HepG2 (cell line): ENCODE measurements around the gene ICE2. TPM values are rescaled to one million over a fixed set of nuclear protein-coding genes. Genes with fewer than 3 reads are reported as not detected.

Experiments
- ZFP1 ChIP-seq: IDR thresholded peaks from 2 replicates; pipeline ENCODE4 v1.6.1; 2016
- ZFP82 ChIP-seq: sonication (generic); formaldehyde crosslinking; IDR thresholded peaks from 2 replicates; pipeline ENCODE4 v1.5.1; 2020; ENCODE audit warnings: mild to moderate bottlenecking, missing genetic modification reagents, borderline replicate concordance
- ZNF558 ChIP-seq: sonication (generic); formaldehyde crosslinking; IDR thresholded peaks from 2 replicates; pipeline ENCODE4 v1.9.0; 2022; ENCODE audit warnings: mild to moderate bottlenecking, missing genetic modification reagents, borderline replicate concordance
- polyA plus RNA-seq, 8 experiments: library from polyadenylated mRNA; depleted of rRNA in 3 of 8; stranded (reverse) in 7 of 8; unstranded in 1 of 8; fragments of >200 nt; fragmentation: Illumina TruSeq in 4 of 8; extraction: Trizol in 4 of 8; gene quantifications; 2 replicates each; pipeline versions ENCODE4 v1.2.1 to v1.2.3, GENCODE V29; 2011 to 2016; ENCODE audit warnings: low read depth in 4 of 8, missing spikeins in 1 of 8, mixed read lengths in 1 of 8; ENCODE audit not compliant: insufficient read depth in 1 of 8
- total RNA-seq, 5 experiments: library from RNA; depleted of rRNA; stranded (reverse); fragments of >200 nt; fragmentation: Illumina TruSeq; extraction: Trizol; gene quantifications; 2 replicates each; pipeline ENCODE4 v1.2.3, GENCODE V29; 2016; ENCODE audit warnings: low read depth in 1 of 5
- TF ChIP-seq, protein P1 (sequence below): IDR thresholded peaks from 2 replicates; pipeline ENCODE4 v1.6.1; 2016; ENCODE audit warnings: low read depth, missing genetic modification reagents, missing compliant biosample characterization
- TF ChIP-seq, protein P2 (sequence below): sonication (generic); formaldehyde crosslinking; IDR thresholded peaks from 2 replicates; pipeline ENCODE4 v1.4.0; 2020; ENCODE audit warnings: missing genetic modification reagents, mild to moderate bottlenecking, borderline replicate concordance
- TF ChIP-seq, protein P3 (sequence below): sonication (generic); formaldehyde crosslinking; IDR thresholded peaks from 2 replicates; pipeline ENCODE4 v1.5.0; 2020; ENCODE audit warnings: mild to moderate bottlenecking, missing genetic modification reagents, moderate library complexity

Gene ICE2
- total and polyA plus RNA-seq, 2 of the 13 experiments (the other 11 are each of a cell fraction or from before 2014, with no cell fraction given): 24.8 to 26.4 TPM

DNA sequence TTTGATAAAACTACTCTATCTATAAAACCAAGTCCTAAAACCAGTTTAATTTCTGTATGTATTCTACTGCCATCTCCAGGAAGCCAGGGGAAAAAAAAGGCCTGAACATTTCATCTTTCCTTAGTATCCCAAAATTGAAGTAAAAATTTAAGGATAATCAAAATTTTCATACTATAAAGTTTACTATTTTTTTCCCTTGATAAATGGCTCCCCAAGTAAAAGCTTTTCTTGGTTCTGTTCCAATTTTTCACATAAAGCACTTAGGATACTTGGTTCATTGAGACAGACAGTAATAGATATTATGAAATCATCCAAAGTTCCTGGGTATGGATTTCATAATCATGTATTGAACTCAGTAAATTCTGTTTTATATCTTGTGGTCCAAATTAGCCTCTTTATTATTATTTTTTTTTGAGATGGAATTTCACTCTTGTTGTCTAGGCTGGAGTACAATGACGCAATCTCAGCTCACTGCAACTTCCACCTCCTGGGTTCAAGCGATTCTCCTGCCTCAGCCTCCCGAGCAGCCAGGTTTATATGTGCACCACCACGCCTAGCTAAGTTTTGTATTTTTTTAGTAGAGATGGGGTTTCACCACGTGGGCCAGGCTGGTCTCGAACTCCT, 34.5 kb downstream of the ICE2 start (continued):
- TF ChIP-seq ZNF558 (CRISPR knock-in tag) (no peak), ZFP1 (CRISPR knock-in tag) (no peak), ZFP82 (CRISPR knock-in tag) (no peak)
- TF ChIP-seq, protein P1, sequence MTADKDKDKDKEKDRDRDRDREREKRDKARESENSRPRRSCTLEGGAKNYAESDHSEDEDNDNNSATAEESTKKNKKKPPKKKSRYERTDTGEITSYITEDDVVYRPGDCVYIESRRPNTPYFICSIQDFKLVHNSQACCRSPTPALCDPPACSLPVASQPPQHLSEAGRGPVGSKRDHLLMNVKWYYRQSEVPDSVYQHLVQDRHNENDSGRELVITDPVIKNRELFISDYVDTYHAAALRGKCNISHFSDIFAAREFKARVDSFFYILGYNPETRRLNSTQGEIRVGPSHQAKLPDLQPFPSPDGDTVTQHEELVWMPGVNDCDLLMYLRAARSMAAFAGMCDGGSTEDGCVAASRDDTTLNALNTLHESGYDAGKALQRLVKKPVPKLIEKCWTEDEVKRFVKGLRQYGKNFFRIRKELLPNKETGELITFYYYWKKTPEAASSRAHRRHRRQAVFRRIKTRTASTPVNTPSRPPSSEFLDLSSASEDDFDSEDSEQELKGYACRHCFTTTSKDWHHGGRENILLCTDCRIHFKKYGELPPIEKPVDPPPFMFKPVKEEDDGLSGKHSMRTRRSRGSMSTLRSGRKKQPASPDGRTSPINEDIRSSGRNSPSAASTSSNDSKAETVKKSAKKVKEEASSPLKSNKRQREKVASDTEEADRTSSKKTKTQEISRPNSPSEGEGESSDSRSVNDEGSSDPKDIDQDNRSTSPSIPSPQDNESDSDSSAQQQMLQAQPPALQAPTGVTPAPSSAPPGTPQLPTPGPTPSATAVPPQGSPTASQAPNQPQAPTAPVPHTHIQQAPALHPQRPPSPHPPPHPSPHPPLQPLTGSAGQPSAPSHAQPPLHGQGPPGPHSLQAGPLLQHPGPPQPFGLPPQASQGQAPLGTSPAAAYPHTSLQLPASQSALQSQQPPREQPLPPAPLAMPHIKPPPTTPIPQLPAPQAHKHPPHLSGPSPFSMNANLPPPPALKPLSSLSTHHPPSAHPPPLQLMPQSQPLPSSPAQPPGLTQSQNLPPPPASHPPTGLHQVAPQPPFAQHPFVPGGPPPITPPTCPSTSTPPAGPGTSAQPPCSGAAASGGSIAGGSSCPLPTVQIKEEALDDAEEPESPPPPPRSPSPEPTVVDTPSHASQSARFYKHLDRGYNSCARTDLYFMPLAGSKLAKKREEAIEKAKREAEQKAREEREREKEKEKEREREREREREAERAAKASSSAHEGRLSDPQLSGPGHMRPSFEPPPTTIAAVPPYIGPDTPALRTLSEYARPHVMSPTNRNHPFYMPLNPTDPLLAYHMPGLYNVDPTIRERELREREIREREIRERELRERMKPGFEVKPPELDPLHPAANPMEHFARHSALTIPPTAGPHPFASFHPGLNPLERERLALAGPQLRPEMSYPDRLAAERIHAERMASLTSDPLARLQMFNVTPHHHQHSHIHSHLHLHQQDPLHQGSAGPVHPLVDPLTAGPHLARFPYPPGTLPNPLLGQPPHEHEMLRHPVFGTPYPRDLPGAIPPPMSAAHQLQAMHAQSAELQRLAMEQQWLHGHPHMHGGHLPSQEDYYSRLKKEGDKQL (CRISPR knock-in tag): no peak
- TF ChIP-seq, protein P2, sequence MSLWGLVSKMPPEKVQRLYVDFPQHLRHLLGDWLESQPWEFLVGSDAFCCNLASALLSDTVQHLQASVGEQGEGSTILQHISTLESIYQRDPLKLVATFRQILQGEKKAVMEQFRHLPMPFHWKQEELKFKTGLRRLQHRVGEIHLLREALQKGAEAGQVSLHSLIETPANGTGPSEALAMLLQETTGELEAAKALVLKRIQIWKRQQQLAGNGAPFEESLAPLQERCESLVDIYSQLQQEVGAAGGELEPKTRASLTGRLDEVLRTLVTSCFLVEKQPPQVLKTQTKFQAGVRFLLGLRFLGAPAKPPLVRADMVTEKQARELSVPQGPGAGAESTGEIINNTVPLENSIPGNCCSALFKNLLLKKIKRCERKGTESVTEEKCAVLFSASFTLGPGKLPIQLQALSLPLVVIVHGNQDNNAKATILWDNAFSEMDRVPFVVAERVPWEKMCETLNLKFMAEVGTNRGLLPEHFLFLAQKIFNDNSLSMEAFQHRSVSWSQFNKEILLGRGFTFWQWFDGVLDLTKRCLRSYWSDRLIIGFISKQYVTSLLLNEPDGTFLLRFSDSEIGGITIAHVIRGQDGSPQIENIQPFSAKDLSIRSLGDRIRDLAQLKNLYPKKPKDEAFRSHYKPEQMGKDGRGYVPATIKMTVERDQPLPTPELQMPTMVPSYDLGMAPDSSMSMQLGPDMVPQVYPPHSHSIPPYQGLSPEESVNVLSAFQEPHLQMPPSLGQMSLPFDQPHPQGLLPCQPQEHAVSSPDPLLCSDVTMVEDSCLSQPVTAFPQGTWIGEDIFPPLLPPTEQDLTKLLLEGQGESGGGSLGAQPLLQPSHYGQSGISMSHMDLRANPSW (CRISPR knock-in tag): no peak
- TF ChIP-seq, protein P3, sequence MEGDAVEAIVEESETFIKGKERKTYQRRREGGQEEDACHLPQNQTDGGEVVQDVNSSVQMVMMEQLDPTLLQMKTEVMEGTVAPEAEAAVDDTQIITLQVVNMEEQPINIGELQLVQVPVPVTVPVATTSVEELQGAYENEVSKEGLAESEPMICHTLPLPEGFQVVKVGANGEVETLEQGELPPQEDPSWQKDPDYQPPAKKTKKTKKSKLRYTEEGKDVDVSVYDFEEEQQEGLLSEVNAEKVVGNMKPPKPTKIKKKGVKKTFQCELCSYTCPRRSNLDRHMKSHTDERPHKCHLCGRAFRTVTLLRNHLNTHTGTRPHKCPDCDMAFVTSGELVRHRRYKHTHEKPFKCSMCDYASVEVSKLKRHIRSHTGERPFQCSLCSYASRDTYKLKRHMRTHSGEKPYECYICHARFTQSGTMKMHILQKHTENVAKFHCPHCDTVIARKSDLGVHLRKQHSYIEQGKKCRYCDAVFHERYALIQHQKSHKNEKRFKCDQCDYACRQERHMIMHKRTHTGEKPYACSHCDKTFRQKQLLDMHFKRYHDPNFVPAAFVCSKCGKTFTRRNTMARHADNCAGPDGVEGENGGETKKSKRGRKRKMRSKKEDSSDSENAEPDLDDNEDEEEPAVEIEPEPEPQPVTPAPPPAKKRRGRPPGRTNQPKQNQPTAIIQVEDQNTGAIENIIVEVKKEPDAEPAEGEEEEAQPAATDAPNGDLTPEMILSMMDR: peak; percentile 27
- TF ChIP-seq, all 625 proteins: peak for 5
